Midbrain (tissue), 1 donor: ENCODE data around the gene PMP22.
"Not testable (repeated sequence)": the region's sequence is repeated elsewhere in the genome, so short reads cannot be mapped to it uniquely, and the experiment has no call there.

Experiments
- DNase-seq: peaks from one replicate; lab custom pipeline; 2025; lab: John Stamatoyannopoulos, UW

The PMP22 gene

DNA sequence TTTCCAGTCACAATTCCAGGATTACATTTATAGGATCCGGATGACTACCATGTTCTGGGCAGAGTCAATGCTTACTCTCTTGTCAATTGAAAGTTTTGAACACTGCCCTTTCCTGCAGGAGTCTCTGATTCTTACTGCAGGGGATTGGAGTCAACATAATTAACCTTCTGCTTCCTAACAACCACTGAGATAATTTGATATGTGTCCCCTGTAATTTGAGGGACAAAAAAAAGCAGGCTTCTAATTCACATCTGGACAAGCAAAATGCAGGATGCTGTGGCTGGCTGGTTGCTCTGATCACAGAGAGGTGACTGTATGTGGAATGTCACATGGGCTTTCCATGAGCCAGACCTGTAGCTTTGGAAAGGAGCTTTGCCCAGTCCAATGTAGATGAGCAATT is 54.9 kb downstream of the PMP22 start:
- no peak for DNase-seq

DNA sequence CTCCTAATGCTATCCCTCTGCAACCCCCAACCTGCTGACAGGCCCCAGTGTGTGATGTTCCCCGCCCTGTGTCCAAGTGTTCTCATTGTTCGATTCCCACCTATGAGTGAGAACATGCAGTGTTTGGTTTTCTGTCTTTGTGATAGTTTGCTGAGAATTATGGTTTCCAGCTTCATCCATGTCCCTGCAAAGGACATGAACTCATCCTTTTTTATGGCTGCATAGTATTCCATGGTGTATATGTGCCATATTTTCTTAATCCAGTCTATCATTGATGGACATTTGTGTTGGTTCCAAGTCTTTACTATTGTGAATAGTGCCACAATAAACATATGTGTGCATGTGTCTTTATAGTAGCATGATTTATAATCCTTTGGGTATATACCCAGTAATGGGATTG is 62.1 kb downstream of the PMP22 start:
- not testable (repeated sequence) for DNase-seq

GRCh38 chr17:15200574-15200973 is 64.6 kb downstream of the PMP22 start:
- DNase-seq = not testable (repeated sequence)

DNA sequence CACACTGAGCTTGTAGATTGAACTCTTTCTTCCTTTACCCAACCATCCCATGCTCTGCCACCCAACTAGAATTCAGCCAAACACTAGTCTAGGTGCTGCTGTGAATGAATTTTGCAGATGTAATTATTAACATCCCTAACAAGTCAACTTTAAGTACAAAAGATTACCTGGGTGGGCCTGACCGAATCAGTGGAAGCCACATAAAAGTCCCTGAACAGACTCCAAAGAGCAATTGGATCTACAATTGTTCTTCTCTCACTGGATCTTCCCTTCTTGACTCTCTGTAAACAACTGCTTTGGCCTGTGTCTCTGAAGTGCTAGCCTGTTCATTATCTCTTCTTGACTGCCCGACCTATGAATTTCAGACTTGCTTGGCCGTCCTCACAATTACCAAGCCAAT is 67.9 kb downstream of the PMP22 start:
- no peak for DNase-seq

DNA sequence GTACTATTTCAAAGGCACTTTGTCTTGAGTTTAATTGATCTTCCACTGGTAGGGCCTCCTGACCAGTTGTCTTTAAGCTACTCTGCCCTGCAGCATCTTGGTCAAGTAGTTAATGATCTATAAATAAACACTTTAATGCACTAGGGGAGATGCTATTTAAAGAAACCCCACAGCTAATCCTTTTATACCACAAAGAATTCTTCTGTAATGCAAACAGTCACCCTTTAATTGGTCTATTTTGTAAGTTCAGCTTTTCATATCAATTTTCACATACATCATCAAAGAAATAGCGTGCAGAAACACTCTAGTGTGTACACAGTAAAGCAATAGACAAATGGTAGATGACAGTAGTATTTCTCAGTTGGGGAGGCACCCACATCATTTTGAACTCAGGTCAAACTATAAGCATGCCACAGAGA is 70.3 kb downstream of the PMP22 start:
- no peak for DNase-seq

DNA sequence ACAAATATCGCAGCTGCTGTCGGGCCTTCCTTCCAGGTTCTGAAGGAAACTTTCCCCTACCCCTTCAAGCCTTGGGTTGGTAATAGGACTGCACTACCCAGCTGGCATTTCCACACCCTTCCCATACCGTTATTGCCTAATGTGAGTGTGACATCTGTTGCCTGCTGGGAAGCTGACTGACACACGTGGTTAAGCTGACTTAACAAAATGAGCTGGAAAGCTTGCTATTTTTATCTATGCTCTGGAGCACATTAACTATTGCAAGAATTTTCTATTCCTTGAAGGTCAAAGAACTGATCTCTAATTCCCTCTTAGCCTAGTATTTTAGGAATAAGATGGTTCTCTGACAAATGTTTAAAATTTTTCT is 79.5 kb downstream of the PMP22 start:
- DNase-seq = no peak

DNA sequence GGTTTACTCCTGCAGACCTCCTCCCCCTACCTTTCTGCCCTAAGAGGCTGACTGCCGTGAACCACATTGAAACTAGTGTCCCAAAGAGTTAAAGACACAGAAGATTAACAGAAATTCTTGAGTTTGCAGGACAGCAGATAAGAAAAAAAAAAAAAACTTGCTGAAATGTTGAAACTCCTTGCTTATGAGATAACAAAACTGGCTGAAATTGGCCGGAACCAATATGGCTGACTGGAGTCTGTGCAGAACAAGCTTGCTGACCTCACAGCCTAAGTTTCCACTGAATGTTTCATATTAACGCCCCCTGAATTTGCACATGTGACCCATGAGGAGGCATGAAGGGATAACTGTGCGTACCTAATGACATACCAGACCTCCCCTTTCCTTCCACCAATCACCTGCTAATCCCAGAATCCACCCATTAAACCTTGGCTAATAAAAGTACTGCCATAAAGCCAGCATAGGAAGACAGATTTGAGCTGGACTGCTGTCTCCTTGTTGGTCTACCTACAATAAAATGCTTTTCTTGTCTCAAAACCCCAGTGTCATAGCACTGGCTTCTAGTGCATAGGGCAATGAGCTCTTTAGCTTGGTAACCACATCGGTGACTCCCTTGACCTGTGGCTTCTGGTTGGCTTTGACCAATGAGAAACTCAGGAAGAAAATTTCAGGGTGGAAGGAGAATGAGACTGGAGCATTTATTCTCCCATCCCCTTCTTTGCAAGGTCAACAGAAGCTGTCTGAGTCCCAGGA is 80.1 kb downstream of the PMP22 start:
- DNase-seq = no peak

DNA sequence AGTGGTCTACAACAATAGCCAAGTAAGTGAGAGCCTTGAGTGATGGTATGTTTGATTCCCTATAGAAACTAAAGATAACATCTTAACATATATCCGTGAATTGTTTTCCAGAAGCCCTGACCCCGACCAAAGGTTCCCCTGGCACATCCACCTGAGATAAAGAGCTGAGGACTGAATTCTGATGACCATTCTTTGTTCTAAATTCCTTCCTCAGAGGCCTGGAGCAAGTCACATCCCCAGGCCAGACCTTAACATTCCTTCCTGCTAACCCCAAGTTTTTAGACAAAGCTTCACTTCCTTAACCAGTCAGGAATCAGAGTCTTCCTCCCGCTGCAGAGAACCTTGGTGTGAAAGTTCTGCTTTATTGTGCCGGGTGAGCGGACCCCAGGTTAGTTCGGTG is 83.3 kb downstream of the PMP22 start:
- no peak for DNase-seq

DNA sequence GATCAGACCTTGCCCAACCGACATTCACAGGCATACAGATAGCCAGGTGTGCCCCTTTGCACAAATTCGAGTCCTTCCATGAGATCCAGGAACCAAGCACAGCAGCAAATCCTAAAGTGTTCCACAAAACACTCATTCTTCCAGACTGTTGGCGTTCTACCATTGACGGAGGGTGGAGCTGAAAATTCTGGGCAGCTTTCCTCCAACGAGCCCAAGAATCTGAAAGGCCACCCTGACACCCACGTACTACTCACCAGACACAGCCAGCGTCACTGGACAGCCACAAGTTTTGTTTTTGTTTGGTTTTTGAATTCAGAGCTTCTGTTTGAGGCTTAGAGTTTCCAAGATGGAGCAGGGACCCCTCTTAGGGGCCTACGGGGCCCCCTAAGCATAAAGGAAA is 83.8 kb downstream of the PMP22 start:
- DNase-seq = no peak

DNA sequence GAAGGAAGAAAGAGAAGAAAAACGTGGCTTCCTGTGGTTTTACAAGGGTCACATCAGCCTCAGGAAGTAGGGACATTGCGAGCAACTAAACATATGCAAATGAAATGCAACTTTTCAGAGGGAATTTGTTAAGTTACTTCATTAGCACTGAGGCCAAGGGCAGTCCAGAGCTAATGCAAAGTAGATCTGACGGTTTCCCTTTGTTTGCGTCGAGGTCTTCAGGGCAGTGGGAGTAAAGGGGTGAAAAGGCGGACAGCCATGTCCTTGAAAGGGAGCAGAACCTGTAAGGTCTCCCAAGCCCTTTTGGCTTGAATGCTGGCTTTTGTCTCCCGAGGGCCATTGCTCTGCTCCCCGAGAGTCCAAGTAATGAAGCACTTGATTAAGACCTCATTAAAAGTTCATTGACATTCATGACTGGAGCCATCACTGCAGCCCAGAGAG is 85.0 kb downstream of the PMP22 start:
- no peak for DNase-seq
